HUDEP-2 (cell line): ENCODE data around the gene DTWD2.

Source experiments
- DNase-seq, 76 experiments: peaks; one replicate each; lab custom pipeline; 2025; ENCODE audit not compliant: unreplicated experiment in 76 of 76; lab: John Stamatoyannopoulos, UW

DTWD2 gene

DNA sequence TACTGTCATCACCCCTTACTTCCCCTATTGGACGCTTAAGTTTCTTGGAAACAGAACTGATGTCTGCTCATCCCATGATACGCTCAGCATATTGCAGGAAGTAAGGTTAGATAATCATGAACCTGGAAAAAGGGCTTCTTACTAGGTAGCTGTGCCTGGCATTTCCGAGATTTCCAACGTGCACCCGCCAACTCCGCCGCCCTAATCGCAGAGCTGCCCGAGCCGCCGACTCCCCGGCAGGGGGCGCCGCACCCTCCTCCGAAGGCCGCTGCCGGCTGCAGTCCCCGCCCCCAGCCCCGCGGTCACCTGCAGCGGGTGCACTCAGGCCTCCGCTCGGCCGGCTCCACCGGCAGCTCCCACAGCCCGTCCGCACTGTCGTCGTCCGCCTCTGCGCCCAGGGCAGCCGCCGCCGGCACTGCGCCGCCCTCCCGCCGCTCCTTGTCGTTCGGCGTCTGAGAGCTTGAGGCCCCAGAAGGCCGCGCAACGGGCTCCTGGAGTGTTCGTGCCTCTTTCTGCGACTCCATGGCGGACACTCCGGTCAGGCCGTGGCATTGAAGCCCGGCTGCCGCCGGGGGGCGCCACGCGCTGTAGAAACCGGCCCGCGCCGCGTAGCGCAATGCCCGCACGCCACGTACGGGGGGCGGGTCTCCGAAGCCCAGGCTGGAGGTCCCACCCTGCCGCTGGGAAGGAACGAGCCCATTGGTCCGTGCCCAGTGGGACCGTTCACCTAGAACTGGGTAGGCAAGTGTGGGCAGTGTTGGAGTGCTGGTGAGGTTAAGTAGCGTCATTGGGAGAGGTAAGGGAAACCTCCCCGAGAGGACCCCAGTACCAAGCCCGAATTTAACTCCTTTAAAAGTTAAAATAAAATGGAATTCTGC, at the start of gene DTWD2:
Gene DTWD2, minus strand, starts transcription at position 560 of the 878 bp plus-strand sequence. Its CDS starts 36 bp downstream, at position 524.
- DNase-seq = peak in 75 of 76 experiments; percentile 32 to 97 (median 87)

GRCh38 chr5:119037496-119038215, 49.3 kb upstream of the DTWD2 start:
- no peak for DNase-seq

DNA sequence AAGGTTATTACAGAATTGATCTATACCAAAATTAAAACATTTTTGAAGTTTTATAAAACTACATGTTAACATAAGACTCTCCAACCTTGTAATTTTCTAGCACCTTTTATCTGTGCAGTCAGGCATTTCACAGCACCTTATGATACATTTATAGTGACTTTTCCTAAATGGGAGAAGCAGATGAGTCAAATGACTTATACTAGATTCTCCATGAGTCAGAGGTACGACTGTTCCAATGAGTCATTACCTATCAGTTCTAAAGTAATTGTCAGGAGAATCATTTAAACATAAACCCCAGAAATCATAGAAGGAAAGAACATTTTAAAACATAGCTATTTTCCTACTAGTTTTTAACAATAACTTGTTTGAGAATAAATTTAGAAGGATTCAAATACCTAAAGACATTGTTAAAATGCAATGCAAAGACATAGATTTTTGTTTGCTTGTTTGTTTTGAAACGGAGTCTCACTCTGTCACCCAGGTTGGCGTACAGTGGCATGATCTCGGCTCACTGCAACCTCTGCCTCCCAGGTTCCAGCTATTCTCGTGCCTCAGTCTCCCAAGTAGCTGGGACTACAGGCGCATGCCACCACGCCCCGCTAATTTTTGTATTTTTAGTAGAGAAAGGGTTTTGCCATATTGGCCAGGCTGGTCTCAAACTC, 47.9 kb upstream of the DTWD2 start:
- DNase-seq = peak in 1 of 76 experiments; percentile 3

- DNase-seq = no peak
Measured at GRCh38 chr5:119033135-119033534, 44.8 kb upstream of the DTWD2 start.

DNA sequence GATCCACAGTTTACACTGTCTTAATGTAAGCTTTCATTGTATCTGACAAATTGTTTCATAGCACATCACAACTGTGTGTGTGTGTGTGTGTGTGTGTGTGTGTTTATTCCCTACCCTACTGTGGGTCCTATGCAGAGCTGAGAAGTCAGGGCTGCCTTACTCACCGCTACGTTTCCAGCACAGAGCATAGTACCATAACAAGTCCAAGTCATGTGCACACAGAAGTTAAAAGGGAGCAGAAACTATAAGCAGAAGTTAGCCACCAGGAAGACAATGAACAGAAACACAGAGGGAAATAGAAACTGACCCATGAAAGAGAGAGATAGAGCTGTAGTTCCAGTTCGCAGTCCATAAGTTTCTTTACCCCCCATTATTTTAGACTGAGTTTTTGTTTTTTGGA, 44.3 kb upstream of the DTWD2 start:
- DNase-seq = no peak

DNA sequence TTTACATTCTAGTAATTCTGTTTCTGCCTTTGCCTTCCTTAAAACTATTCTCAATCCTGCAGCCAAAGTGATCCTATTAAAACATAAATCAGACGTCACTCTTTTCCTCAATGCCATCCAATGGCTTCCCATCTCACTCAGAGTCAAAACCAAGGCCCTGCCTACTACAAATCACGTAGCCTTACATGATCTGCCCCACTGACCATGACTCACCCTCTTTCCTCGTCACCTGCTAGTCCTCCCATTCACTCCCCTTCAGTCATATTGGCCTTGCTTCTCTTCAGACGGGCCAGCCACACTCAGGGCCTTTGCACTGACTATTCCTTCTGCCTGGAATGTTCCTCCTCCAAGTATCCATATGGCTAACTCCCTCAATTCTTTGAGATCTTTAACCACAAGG, 43.6 kb upstream of the DTWD2 start:
- DNase-seq = no peak

DNA sequence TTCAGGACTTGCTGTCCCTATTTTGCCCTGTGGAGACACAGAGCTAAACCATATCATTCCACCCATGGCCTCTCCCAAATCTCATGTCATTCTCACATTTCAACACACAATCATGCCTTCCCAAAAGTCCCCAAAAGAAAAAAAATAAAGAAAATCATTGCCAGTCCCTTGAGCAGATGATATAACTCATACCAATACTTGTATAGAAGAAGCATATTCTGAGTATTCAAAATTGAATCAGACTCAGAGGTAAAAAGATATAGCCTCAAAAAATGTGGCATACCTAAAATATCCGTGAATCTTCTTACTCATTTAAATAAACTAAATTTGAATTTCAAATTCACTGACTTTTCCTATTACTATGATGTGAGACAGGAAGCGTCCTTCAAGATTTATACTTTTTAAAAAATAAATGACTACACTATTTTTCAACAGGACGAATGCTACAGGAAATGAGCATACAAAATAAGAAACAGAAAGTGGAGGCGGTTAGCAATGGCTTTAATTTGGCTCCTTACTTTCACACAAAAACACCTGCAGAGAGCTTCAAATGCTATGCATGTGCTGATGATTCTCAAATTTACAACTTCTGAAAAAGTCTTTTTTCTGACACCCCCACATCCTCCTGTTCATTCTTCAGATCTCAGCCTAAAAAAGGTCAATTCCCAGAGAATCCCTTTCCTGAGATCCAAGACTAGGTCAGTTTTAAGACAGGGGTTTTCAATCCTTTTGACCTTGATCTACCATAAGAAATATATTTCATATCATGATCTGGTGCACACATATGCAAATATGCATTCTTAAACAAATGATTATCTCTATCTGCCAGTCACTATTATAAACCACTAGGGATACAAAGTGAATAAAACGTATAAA, 42.9 kb upstream of the DTWD2 start:
- no peak for DNase-seq

DNA sequence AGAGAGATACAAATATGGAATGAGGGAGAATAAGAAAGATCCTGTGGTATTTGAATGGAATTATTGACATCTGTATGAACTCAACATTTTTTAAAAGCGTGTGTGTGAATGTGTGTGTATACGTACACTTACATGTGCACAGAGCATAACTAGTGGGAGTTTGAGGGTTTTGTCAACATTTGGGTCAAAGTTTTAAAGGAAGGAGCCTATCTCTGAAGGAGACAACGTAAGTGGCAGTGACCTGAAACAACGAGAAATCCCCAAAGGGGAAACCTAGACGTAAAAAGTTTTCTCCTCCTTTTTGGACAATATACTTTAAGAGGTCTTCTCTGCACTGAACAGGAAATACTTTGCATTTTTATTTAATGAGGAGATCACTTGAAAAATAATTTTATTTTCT, 40.2 kb upstream of the DTWD2 start:
- DNase-seq = no peak

DNA sequence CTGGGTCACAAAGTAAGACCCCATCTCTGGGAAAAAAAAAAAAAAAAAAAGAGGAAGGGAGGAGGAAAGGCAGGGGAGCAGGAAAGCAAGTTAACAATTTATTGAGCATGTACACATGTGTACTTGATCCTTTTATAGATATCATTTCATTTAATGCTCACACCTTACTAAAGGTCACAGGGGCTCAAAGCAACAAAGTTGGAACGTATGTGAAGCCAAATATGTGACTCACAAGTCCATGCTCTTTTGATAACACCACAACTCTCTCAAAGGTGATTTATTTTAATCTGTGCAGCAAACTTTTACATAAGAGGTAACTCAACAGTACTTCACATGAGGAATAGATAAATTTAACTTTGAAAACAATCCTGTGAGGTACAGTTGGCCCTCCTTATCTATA, 34.4 kb upstream of the DTWD2 start:
- no peak for DNase-seq

- DNase-seq = peak in 11 of 76 experiments; percentile 1 to 25 (median 3)
Measured at GRCh38 chr5:119022017-119022745, 33.8 kb upstream of the DTWD2 start.

DNA sequence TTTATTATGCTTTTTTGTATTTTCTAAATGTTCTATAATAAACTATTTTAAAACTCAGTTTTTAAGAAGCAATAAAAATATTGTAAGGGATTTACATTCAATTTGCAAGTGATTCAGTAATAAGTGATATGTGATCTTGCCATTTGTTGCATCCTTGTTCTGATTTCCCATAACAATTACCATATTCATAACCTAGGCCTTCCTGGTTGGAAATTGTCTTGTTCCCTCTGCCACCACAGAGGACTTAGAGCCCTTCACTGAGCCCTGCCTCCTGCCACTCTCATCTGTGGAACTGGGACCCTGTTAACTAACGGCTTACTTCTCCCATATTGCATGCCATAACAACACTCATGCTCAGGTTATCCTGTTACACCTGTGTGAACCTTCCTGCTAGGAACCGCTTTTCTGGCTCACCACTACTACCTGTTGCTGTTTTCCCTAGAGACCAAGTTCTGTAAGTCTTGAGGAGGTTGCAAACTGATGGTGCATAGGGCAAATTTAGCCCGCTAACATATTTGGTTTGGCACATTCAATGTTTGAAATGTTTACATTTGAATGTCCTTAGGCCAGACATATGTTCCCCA, 32.9 kb upstream of the DTWD2 start:
- DNase-seq = no peak

DNA sequence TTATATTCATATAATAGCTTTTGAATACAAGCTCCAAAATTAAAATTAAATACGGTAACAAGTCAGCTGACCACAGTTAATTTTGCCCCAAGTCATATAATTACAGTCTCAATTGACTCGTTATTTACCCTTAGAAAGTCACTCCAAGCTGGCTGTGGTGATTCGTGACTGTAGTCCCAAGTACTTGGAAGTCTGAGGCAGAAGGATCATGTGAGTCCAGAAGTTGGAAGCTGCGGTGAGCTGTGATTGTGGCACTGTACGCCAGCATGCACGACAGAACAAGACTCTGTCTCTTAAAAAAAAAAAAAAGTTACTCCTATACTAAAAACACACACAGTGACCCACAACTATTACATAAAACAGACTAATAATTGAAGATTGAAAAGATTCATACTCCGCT, 31.6 kb upstream of the DTWD2 start:
- no peak for DNase-seq

GRCh38 chr5:119019501-119019900, 31.2 kb upstream of the DTWD2 start:
- DNase-seq = no peak

GRCh38 chr5:119017994-119018393, 29.6 kb upstream of the DTWD2 start:
- DNase-seq = no peak

- DNase-seq = no peak
Measured at GRCh38 chr5:119016125-119016774, 27.9 kb upstream of the DTWD2 start.

DNA sequence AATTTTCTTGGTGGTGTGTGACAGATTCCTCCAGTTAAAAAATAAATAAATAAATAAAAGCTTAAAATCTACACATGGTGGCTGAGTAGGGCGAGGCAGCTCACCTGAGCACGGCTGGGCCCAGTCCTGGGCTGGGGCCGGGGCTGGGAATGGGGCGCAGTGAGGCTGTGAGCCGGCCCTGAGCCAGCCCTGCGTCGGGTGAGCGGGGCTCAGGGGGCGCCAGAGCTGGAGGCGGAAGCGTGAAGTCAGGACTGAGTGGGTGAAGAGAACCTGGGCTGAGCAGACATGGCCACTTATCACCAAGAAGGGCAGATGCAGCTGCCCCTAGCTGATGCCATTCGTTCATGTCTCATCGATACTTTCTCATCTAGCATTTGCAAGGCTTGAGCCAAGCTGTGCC, 22.8 kb upstream of the DTWD2 start:
- no peak for DNase-seq

DNA sequence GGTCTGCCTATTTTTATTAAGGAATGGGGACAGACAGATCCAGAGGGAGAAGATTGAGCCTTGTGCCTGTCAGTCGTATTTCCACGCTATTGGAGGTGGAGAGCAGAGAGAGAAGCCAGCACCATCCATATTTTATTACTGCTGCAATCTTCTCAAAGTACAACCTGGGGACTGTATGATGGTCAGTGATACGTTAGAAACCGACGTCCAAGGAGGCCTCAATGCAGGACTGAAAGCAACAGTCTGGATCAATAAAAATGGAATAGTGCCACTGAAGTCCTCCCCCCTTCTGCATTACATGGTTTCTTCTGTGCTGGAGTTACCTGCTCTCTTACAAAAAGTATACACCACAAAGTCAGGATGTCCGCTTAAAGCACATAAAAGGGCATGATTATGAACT, 21.9 kb upstream of the DTWD2 start:
- no peak for DNase-seq

DNA sequence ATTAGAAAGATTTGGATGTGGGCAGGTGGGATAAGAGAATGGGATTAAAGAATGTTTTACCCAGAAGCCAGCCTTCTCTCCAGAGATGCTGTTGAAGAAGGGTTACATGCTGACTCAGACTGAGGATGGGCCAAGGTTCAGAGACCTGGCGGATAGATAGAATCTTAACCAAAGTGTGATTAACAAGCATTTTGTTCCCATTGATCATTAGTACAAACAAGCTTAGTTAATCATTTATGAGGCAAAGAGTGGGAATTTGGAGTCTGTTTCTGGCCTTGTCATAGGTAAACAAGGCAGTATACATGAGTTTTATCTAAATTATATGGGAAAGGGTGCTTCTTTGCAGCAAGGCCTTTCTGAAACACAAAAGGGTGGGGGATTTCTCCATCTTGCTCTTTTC, 20.8 kb upstream of the DTWD2 start:
- no peak for DNase-seq

DNA sequence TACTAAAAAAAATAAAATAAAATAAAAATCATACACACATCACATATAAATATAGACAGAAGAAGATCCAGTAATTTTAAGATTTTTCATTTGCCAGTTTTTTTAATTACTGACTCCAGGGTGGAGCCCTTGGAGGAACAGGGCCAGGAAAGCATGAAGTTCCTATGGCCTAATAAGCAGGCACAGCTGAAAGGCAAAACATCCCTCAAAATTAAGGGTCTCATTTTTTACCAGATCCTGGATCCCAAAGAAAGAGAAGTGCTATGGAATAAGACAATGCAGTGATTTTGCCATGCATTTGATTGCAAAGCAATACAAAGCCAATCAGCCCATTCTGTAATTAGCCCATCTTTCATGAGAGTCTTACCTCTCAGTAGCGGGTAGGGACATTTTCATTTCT, 11.3 kb upstream of the DTWD2 start:
- no peak for DNase-seq
